ENCODE data around the gene SPDYE9.
"Not testable (repeated sequence)": the region's sequence is repeated elsewhere in the genome, so short reads cannot be mapped to it uniquely, and the experiment has no call there.

SPDYE9 gene

GRCh38 chr7:73085938-73086337, at the start of gene SPDYE9:
SPDYE9 (minus strand) TSS chr7:73086038; CDS start chr7:73084238, 1,800 bp downstream.
- DNase-seq: not testable (repeated sequence)

- not testable (repeated sequence) for DNase-seq
These were observed 49.0 kb upstream of the SPDYE9 start for GRCh38 chr7:73134866-73135265.

- DNase-seq: not testable (repeated sequence)
These were observed 46.9 kb upstream of the SPDYE9 start for GRCh38 chr7:73132651-73133217.

- not testable (repeated sequence) for DNase-seq
These were observed 44.8 kb upstream of the SPDYE9 start for GRCh38 chr7:73130612-73131011.

- DNase-seq: not testable (repeated sequence)
These were observed 38.3 kb upstream of the SPDYE9 start for GRCh38 chr7:73124126-73124525.

GRCh38 chr7:73122778-73123447, 37.1 kb upstream of the SPDYE9 start:
- not testable (repeated sequence) for DNase-seq

GRCh38 chr7:73118155-73118554, 32.3 kb upstream of the SPDYE9 start:
- DNase-seq: not testable (repeated sequence)

GRCh38 chr7:73057811-73058210, 28.0 kb downstream of the SPDYE9 start, which contains the start of gene SPDYE11:
SPDYE11 (minus strand) TSS chr7:73057911; CDS start chr7:73056111, 1,800 bp downstream.
- not testable (repeated sequence) for DNase-seq

GRCh38 chr7:73029666-73030065, 56.2 kb downstream of the SPDYE9 start, which contains the start of gene SPDYE8:
SPDYE8 (minus strand) TSS chr7:73029766; CDS start chr7:73027966, 1,800 bp downstream.
- DNase-seq: not testable (repeated sequence)
